Colonic mucosa (tissue), 4 donors: Measurements from ENCODE around the gene LRP3. TPM values are rescaled to one million over a fixed set of nuclear protein-coding genes. Genes with fewer than 3 reads are reported as not detected.

Source experiments
- DNase-seq: peaks from one replicate; pipeline ENCODE4 v3.0.0-alpha.2; 2020
- H3K27ac ChIP-seq: fragments of 200-600 bp; one replicate; pipeline ENCODE4 v1.8.0; 2021
- H3K27me3 ChIP-seq: fragments of 200-600 bp; one replicate; pipeline ENCODE4 v1.8.0; 2021
- H3K36me3 ChIP-seq: fragments of 200-600 bp; one replicate; pipeline ENCODE4 v1.8.0; 2021
- H3K4me1 ChIP-seq: fragments of 200-600 bp; one replicate; pipeline ENCODE4 v1.8.0; 2021; ENCODE audit warnings: mild to moderate bottlenecking
- H3K4me3 ChIP-seq: fragments of 200-600 bp; one replicate; pipeline ENCODE4 v1.8.0; 2021
- H3K9ac ChIP-seq, 2 donors: one replicate each; pipeline ENCODE4 v1.7.0; 2013; ENCODE audit warnings: control low read depth in 2 of 2, low read depth in 2 of 2, low read length in 2 of 2
- H3K9me3 ChIP-seq: fragments of 200-600 bp; one replicate; pipeline ENCODE4 v1.8.0; 2021
- CTCF ChIP-seq: fragments of 200-600 bp; IDR thresholded peaks from one replicate; pipeline ENCODE4 v1.8.0; 2022; ENCODE audit warnings: antibody characterized with exemption, mild to moderate bottlenecking
- intact Hi-C: fragments of 100-400 bp; cut with DNase I; formaldehyde crosslinking; loops from one replicate; pipeline ENCODE4 v1.14.1; 2022
- total RNA-seq, 2 donors: library from RNA; stranded (reverse); fragmentation: NEBNext Ultra II Directional in 1 of 2; extraction: Animal tissue kit (Norgen Biotek cat#: 25700) in 1 of 2; gene quantifications; one replicate each; pipeline ENCODE4 v1.2.1, GENCODE V29; 2021
- donor health status: healthy.
- donor health status: DM: no; HTN: no; CAD: no.
- donor health status: DM: no; HTN: no; CAD: no.

LRP3 gene
- total RNA-seq, 2 donors from 2014 or later: 14.6 to 16.5 TPM

DNA sequence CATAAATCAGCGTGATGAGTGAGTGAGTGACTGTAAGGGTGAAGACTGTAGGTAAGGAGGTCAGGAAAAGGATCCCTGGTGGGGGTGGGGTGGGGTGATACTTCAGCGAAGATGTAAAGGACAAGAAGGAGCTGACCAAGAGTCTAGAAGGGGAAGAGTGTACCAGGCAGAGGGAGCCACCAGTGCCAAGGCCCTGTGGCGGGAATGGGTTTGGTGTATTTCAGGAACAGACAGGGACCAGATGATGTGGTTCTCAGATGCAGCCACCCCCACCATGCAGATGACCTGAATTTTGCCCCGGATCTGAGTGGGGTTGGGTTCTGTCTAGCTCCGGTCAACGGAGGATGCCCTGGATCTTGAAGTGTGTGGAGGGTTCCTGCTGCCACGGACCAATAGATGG is 61.7 kb downstream of the LRP3 start:
- H3K4me1 ChIP-seq: no peaks in the 10 kb centered on the region
- no peaks in the 10 kb centered on the region for H3K9me3 ChIP-seq
- H3K27me3 ChIP-seq: no peaks in the 10 kb centered on the region
- no peak overlapping the region for H3K27ac ChIP-seq
- intact Hi-C loops: no loop called here
- TF ChIP-seq CTCF: no peak
- H3K36me3 ChIP-seq: no peaks in the 10 kb centered on the region
- H3K4me3 ChIP-seq: no peak overlapping the region
- no peak for DNase-seq
- no peak overlapping the region for H3K9ac ChIP-seq

DNA sequence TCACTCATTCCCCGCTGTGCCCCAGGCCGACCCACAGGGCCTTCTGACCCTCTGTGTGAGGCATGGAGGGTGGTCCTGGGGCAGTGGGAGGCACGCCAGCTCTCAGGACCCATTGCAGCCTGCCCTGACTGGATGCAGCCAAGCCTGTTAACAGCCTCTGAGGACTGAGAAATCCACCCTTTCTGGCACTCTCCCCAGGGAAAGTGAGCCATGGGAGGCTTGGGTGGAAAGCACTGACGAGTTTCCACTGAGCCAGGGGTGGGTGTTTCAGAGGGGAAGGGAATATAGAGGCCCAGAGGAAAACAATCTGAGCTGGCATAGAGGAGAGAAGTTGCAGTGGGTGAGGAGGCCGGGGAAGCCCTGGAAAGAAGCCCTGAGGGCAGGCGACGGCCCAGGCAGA is 62.1 kb downstream of the LRP3 start:
- Histone ChIP-seq H3K36me3 (no peaks in the 10 kb centered on the region), H3K4me1 (no peaks in the 10 kb centered on the region), H3K9ac (no peak overlapping the region), H3K4me3 (no peak overlapping the region), H3K27ac (no peak overlapping the region), H3K27me3 (no peaks in the 10 kb centered on the region), H3K9me3 (no peaks in the 10 kb centered on the region)
- TF ChIP-seq CTCF: no peak
- DNase-seq: no peak
- intact Hi-C loops: no loop called here

DNA sequence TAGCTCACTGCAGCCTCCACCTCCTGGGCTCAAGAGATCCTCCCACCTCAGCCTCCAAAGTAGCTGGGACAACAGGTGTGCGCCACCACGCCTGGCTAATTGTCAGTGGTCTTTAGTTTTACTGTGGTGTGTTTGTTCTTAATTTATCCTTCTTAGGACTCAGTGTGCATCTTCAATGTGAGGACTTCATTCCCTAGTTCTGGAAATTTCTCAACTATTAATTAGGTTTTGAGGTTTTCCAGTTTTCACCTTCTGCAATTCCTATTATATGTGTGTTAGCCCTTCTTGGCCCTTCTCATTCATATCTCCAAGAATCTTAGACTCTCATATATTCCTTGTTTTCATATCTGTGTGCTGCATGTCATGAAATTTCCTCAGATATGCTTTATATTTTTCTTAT is 63.7 kb downstream of the LRP3 start:
- Histone ChIP-seq H3K9ac (no peak overlapping the region), H3K27me3 (no peaks in the 10 kb centered on the region), H3K27ac (no peak overlapping the region), H3K4me1 (no peaks in the 10 kb centered on the region), H3K9me3 (no peaks in the 10 kb centered on the region), H3K36me3 (no peaks in the 10 kb centered on the region), H3K4me3 (no peak overlapping the region)
- no peak for DNase-seq
- intact Hi-C loops: no loop called here
- TF ChIP-seq CTCF: no peak

Other genes with a start within 250 kb of the LRP3 start
- gene CEP89, start 222.4 kb upstream of the LRP3 start, total RNA-seq: 10 to 100 TPM; 15.3 to 16.6 TPM
- gene FAAP24, start 222.1 kb upstream of the LRP3 start, total RNA-seq: 1 to 10 TPM; 1.3 to 5.2 TPM
- gene RHPN2, start 129.4 kb upstream of the LRP3 start, total RNA-seq: 10 to 100 TPM; 40.0 to 78.3 TPM
- gene GPATCH1, start 113.1 kb upstream of the LRP3 start, total RNA-seq: 10 to 100 TPM; 10.0 to 10.9 TPM
- not detected for gene WDR88, start 62.2 kb upstream of the LRP3 start, total RNA-seq
- not detected for gene SLC7A10, start 31.5 kb downstream of the LRP3 start, total RNA-seq
- gene CEBPA, start 108.2 kb downstream of the LRP3 start, total RNA-seq: 10 to 100 TPM; 67.1 to 76.4 TPM
- 10 to 100 TPM; 62.1 to 72.3 TPM for gene CEBPG, start 179.4 kb downstream of the LRP3 start, total RNA-seq